HPDE6-E6E7 (cell line): Measurements from ENCODE around the gene GPR183.
A peak's percentile ranks its signal among the peaks of the same experiment; 100 is the strongest.

Source experiments
- DNase-seq: peaks from one replicate; pipeline ENCODE4 v3.0.0; 2011; ENCODE audit warnings: missing footprints; ENCODE audit errors: extremely low spot score

Gene GPR183

DNA sequence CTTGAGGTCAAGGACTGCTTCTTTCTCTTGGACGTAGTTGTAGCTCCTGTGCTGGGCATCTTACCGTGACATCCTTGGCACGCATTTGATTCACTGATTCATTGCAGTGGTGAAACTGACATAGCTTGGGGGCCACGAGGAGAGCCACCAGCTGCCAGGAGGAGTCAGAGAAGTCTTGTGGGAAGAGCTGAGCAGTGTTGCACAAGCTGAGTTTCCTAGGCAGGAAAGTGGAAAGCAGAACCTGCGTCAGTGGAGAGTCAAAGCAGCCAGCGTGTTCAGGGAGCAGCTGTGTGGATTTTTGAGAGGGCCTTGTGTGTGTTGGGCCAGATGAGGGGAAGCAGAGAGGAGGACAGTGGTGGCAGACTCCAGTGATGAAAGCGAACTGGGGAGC lies 5.3 kb upstream of the GPR183 start:
- DNase-seq: no peak

DNA sequence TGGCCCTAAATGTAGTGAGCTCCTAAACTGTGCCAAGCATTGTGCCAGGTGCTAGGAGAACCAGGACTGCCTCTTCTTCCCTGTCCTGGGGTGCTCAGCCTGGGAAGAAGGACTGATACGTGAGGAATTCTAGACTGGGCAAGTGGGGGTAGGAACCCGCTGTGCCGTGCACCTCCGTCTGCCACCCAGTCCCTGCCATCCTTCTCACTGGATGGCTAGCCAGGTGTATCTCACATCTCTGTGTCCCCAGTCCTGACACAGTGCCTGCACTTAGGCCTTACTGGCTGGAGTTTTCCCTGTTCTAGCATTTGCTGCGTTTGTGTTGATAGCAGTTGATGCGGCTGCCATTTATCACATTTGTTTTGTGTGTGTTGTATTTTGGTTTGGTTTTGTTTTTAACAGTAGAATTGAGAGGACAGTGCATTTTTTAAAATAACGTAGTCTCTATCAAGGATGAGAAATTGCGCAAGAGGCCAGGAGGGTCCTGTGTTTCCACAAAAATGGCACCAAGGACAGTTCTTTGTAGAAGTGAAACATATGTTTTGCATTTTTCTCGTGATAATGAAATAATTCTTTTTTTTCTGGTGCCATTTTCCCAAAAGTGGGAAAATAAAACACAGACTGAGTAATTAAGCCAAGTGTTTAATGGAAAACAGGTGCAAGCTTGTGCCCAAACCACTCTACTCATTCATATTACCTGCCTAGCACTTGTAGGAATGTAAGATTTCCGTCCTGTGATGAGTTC lies 4.7 kb upstream of the GPR183 start:
- DNase-seq: no peak

DNA sequence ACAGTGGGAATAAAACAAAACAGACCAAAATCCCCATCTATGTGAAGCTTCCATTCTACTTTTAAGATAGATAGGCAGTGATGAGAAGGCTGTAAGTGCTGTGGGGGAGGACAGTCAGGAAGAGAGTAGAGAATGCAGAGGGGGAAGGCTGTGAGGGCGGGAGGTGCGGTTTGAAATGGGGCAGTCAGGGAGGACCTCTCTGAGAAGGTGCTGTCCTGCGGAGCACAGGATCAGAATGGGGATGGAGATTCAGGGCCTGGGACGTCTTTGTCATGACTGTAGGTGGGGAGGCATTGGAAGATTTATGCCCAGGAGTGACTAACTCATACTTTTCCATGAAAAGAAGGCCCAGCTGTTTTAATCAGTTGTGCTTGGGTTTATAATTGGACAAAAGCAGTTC lies 3.9 kb upstream of the GPR183 start:
- no peak for DNase-seq

DNA sequence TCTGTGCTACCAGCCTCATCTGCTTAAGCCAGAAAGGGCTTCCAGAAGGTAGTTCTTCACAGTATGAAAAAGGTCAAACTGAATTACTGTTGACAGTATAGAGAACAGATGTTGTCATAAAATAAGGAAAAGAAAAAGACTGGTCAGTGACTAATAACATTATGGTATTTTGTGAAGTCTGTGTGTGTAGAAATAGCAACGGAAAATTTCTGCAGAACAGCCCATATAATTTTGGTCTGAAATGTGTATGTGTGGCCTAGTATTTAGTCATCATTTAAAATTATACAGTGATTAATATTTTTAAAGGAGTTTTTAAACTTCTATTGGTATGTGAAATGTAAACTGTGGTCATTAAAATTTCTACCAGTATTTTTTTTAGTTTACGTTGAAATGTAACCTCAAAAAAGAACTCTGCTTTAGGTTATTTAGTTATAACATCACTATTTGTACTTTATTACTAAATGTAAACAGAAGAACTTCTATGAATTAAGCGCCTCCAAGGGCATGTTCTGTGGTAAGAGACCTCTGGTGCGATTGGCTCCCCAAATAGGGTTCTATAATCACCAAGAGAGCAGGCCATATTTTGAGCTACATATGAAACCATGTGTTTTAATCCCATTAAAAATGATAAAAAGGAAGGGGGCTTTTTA lies 3.3 kb upstream of the GPR183 start:
- no peak for DNase-seq

DNA sequence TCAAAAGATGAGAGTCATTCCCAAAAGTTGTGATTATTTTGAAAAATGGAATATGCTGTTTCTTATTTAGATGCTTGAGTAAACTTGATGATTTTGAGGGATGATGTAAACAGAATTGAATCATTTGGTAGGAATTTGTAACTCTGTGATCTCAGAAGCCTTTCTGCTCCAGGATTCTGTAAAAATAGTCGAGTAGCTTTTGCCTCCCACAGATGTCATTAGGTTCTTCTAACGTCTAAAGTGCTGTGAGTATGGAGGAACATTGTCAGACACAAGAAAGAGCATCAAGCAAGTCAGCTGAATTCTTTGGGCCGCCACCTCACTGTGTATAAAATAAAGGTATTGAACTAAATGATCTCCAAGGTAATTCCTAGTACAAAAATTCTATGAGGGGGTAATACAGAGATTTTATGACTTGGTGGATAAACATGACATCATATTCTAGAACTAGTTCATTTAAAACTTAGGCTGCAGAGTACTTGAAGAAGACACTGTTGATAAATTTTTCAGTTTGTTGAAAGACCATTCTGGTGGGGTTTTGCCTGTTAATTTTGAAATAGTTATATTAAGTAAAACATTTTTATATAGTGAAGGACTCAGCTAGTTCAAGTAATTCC lies 1.4 kb upstream of the GPR183 start:
- DNase-seq: no peak

DNA sequence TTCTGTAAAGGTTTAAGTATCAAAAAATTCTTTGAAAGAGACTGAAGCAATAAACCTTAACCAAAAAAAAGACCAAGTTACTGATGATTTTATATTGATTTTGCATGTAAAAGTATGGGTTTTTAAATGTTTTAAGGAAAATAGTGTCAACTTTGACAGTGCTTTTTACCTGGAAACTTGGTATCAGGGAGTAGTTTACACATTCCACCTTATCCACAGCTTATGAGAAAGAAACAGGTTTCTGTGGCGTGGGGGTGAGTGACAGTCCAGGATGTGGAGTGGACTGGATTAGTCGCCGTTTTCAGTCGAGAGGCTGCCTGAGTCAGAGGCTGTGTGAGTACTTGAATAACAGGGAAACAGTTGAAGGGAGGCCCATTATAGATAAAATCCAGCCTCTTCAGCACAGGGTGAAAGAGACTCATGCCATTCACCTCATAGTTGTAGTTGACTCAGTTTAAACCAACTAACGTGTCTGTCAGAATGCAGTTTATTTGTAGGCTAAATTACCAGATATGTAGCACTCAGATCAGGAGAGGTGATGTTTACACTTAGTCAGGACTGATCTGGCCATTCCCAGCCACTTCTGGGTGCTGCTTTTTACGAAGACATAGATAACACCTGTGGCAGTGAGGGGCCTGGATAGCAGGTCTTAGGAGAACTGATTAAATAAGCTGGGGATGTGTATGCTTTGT lies 595 bp upstream of the GPR183 start:
- DNase-seq: peak; percentile 48

DNA sequence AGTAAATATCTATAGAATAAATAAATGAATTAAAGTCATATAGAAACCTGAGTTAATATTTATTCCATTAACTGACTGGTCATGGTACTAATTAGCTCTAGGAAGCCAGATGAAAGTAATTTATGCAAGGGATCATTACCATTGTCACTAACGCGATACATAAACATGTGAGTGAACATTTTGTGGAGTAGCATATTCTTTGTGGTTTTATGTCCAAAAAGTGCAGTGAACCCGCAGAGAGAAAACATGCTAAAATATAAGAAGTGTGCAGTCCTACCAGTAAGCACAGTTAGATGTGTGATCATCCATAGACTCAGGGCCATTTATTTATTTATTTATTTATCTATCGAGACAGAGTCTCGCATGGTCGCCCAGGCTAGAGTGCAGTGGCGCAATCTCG lies 1.6 kb downstream of the GPR183 start:
- no peak for DNase-seq

DNA sequence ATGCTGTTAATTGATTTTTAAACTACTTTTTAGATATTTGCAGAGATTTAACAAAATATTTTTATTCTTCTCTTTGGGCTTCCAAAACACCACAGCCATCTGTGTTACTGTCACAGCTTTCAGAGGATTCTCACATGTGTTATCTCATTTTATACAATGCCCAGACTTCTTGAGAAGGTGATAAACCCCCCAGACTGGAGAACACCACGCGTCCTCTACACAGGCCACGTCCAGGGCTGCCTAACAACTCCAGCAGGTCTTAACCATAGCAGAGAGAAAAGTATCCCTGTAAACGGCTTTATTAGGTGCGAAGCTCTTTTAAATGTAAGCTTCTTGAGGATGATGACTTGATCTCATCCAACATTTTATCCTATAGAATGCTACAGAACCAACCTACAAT lies 2.0 kb downstream of the GPR183 start:
- no peak for DNase-seq

DNA sequence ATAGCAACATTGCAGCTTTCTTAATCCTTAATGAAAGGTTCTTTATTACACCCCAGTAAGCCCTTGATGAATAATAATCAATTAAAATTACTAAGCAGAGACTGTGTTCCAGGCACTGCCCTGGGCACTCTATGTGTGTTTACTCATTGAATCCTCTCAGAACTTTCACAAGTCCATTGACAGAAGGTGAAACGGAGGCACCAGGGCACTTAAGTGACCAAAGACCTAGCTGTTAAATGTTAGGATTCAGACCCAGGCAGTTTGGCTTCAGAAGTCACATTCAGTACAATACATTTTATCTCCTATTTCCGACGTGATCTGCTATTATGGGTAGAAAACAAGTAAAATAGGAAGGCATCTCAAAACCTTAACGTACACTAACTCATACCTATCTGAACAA lies 2.7 kb downstream of the GPR183 start:
- DNase-seq: no peak

DNA sequence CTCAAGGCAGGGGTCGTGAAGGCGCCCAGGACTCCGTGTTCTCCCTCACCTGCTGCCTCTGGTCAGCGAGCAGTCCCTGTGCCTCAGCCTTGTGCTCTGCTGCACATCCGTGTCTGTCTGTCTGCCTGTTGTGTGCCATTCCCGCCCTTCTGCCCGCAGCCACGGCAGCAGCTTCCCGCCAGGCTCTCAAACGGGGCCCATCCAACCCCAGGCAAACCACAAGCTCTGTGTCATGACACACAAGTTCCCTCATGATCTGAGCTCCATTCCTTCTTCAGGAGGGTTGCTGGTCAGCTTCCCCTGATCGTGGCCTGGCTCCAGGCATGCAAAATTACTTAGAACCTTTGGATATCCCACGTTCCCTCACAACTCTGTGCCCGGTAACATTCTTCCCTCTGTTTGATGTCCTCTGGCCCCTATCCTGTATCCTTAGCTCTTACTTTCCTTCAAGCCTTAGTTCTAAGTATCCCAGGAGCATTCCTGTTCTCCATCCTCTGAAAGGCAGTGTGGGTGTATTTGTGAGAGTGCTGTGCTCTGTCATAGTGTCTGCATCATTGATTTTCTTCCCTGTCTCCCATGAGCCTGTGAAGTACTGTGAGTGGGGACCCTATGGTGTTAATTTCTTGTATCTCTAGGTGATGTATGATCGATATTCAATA lies 3.2 kb downstream of the GPR183 start:
- no peak for DNase-seq

DNA sequence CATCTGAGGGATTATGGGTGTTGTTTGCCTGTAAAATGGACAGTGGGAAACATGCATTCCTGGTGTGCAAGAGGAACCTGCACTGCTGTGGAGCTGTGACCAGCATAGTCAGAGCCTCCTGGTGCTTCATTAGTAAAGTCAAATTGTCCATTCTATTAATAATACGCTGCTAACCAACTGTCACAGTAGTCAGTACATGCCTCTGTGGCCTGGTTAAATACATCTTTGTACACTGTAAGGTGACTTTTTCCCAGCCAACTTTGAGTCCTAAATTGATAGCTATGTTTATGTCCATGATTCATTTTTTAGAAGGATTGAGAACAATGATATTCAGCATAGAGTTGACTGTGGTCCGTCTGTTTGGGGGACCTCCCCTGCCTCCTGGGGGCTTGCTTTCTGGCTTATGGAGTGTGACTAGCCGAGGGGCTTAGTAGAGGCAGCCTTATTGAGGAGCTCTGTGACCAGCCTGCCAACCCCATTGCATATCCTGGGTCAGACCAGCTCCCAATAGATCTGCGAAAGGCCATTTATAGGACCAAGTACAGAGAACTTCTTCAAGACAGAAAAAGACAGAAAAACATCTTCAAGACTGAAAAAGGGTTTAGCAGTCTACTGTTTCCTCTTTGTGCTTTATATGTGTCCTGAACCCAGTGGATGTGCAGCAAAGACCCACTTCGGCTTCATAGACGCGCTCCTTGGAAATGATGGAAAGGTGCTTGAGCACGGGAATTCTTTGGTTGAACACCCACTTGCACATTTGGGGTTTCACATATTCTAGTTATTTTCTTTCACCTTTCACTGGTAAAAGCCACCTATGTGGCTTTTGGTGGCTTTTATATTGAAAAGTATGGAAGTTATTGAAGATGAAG lies 4.3 kb downstream of the GPR183 start:
- DNase-seq: no peak

DNA sequence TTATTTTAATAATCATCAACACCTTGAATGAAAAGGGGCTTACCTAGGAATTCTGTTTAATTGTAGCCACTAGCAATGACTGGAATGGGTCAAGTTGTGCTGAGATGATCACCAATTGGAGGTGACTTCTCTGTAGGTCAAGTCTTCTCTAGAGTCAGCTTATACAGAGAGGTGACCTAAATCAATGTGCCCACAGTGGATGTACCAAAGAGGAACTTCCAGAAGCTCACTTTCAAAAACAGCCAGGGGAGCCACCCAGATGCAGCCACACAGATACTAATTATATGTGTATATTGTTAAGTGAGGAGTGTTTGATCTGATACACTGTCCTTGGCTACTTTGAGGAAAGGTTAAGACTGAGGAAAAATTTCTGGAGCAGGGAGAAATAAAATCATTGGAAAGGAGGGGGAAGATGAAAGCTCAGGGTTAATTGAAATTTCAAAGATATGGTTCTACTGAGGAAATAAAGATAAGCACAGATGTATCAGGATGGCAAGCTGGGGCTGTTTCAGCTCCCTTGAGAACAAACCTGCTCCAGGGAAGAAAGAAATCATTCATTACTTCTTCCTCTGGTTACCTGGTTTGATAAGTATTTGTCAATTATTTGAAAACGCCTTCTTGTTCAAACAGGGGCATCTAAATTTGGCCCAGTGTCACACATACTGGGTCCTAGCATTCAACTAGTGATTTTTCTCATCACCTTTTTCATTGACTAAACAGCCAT lies 5.1 kb downstream of the GPR183 start:
- DNase-seq: no peak

DNA sequence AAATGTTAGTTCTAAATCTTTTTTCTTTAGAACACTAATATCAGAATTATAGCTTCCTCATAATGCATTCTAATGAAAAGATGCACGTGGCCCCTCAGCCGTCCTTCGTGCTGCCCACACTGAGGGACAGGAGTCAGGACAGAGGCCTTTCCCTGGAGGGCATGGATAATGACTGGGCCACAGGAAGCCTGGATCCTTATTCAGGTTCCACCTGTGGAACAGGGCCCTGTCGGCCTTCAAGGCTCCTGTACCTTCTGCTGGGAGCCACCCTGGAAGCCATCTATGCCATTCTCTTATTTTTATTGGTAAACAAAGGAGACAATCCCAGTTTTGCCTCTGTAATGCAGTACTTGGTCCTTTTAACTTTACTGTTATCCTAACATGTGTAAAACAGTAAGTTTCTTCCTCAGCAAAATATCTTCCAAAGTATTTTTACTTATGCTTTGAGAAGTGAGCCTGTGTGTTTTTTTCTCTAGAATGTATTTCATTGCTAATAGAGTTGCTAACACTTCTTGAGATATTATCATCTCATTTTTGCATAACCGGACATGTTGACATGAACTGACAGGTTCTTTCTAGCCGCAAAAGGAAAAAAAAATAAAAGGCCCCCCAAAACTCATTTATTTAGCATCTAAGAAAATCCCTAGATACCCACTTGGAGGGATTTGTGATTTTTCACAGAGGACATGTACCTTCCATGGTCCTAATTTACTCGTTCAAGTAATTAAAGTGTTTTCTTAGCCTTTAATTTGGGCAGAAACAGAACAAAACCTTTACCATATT lies 6.0 kb downstream of the GPR183 start:
- DNase-seq: no peak

DNA sequence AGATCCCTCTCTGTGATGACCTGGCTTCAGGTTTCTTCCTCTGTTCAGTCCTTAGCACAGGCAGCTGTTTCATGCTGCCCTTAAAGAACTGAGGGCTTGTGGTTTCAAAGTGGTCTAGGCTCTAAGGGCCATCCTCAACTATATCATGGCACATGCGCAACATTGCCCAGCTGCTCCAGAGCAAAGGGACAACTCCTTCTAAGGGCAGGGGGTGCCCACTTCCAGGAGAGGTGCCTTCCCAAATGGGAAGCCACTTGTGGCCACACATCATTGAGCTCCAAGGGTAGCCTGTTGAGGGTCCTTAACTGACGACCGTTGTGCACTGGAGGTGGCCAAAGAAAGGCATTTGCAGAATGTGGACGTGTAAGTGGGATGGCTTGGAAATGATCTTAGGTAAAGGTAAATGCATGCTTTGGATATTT lies 7.3 kb downstream of the GPR183 start:
- DNase-seq: no peak

DNA sequence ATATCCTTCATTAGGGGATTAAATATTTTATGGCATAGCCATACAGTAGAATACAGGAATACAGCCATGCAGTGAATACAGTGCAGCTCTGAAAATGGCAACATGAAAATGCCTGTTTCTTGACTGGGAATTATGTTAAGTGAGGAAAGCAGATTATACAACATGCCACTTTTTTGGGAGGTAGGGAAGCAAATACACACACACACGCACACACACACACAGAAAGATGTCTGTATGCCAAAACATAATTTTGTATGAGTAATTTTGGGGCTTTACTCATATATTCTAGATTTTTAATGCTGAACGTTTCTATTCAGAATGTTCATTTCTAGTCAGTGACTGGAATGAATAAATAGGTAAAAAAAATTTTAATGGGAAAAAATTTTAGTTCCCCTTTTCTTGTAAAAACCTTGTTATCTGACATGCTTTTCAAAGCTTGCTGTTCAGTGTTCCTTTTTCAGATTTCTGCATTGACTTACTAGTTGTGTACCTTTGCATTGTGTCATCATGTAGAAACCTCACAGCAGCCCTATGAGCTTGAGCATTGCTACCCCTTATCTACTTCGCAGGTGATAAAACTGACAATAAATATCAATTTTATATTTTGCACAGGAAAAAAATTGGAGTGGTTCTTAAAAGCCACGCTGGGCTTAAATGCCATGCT lies 7.8 kb downstream of the GPR183 start:
- DNase-seq: no peak

DNA sequence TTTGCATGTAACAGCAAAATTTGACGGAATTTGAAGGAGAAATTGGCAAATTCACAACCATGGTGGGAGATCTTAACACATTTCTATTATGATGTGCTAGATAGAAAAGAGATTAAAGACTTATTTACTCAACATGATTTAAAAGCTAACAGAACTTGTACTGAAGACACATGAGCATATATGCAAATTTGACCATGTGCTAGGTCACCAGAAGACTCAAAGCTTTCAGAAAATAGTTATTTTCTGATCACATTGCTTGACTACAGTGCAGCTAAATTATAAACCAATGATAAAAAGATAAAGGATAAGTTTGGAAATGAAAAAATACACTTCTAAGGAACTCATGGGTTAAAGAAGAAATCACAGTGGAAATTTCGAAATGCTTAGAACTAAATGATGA lies 9.1 kb downstream of the GPR183 start:
- DNase-seq: no peak

DNA sequence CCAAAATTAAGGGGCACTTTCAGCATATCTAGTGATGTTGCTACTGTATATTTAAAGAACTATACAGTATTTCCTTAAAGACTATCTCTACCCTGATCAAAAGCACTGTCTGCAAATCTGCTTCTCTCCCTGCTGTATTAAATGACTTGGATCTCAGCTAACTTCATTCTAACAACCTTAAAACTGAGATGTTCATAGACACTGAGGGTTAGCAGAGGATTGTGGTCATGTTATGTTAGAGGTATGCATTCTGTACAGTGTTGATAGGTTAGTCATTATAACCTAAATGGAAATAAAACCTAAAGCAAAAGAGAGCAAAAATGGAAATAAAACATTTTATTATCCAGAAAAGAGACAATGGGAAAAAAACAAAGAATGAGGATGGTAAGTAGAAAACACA lies 9.9 kb downstream of the GPR183 start:
- DNase-seq: no peak

DNA sequence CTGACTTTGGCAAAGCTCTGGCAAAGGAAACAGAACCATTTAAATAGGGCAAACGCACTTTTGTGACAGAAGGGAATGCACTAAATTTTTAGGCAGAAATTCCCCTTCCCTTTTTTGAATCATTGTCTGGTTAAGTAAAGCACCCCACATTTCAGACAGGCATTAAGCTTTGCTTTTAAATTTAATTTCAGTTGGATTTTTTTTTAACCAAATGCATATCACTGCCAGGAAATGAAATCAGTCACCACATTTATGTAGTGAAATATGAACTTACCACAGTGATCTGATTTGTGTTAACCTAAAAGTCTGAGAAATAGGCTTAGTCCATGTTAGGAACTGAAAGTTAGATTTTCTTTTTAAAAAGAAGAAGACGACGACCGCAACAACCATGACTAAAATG lies 10.8 kb downstream of the GPR183 start:
- no peak for DNase-seq
